ENCODE data around the gene CYS1.

DNA sequence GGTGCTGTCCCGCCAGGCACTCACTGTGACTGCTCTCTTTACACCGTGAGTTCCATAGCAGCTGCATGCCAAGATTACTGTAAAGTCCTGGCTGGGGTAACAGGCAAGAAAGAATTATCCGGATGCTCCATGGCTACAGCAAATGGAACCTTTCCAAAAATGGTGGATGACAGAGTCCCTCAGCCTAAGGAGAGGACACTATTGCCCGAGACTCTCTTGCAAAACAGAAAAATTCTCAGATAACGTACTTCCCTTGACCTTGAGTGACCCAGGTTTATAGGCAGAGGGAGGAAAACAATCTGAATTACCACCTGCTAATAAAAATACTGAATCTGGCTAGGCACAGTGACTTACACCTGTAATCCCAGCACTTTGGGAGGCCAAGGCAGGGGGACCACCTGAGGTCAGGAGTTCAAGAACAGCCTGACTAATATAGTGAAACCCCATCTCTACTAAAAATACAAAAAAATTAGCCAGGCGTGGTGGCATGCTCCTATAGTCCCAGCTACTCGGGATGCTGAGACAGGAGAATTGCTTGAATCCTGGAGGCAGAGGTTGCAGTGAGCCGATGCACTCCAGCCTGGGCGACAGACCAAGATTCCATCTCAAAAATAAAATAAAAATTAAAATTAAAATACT is 4.5 kb downstream of the CYS1 start:
- TF ChIP-seq, protein P1, sequence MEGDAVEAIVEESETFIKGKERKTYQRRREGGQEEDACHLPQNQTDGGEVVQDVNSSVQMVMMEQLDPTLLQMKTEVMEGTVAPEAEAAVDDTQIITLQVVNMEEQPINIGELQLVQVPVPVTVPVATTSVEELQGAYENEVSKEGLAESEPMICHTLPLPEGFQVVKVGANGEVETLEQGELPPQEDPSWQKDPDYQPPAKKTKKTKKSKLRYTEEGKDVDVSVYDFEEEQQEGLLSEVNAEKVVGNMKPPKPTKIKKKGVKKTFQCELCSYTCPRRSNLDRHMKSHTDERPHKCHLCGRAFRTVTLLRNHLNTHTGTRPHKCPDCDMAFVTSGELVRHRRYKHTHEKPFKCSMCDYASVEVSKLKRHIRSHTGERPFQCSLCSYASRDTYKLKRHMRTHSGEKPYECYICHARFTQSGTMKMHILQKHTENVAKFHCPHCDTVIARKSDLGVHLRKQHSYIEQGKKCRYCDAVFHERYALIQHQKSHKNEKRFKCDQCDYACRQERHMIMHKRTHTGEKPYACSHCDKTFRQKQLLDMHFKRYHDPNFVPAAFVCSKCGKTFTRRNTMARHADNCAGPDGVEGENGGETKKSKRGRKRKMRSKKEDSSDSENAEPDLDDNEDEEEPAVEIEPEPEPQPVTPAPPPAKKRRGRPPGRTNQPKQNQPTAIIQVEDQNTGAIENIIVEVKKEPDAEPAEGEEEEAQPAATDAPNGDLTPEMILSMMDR (optimal IDR thresholded peaks at IDR 0.05 in 1 of 3, IDR thresholded peaks at IDR 0.05 in 1 of 3, conservative IDR thresholded peaks at IDR 0.05 in 1 of 3; ENCODE audit: extremely low read depth in 1 of 3, insufficient read depth in 2 of 3, low read length in 3 of 3) = no peak
- TF ChIP-seq EZH2 (IDR thresholded peaks at IDR 0.05; ENCODE audit: low read length) = no peak
